Neural cell (in vitro differentiated cells): Measurements from ENCODE around the gene TSEN34. TPM values are rescaled to one million over a fixed set of nuclear protein-coding genes. Genes with fewer than 3 reads are reported as not detected.
"Not testable (repeated sequence)": the region's sequence is repeated elsewhere in the genome, so short reads cannot be mapped to it uniquely, and the experiment has no call there.

ENCODE experiments used
- H2AFZ ChIP-seq: fragments of 200-600, 300-800 bp; sonication (generic), shearing (Covaris generic); 2 replicates; pipeline ENCODE4 v1.6.0; 2014; ENCODE audit warnings: low read depth, mild to moderate bottlenecking, antibody characterized with exemption, low read length, moderate library complexity
- H3F3A ChIP-seq: fragments of 200-600 bp; shearing (Covaris generic); 2 replicates; pipeline ENCODE4 v1.6.1; 2016; ENCODE audit warnings: mild to moderate bottlenecking, moderate library complexity, mixed read lengths, antibody characterized with exemption, low read length; ENCODE audit not compliant: insufficient read depth, poor library complexity, severe bottlenecking
- H3K27ac ChIP-seq: fragments of 200-600, 300-800 bp; sonication (generic), shearing (Covaris generic); 2 replicates; pipeline ENCODE4 v1.5.1; 2014; ENCODE audit warnings: mild to moderate bottlenecking, low read length, moderate library complexity
- H3K27me3 ChIP-seq: fragments of 300-800, 200-600 bp; sonication (generic), shearing (Covaris generic); 2 replicates; pipeline ENCODE4 v1.6.0; 2014; ENCODE audit warnings: mild to moderate bottlenecking, low read depth, low read length, moderate library complexity; ENCODE audit not compliant: insufficient read depth
- H3K36me3 ChIP-seq: fragments of 300-800, 200-600 bp; sonication (generic), shearing (Covaris generic); 2 replicates; pipeline ENCODE4 v1.5.1; 2014; ENCODE audit warnings: mild to moderate bottlenecking, antibody characterized with exemption, low read length, moderate library complexity; ENCODE audit not compliant: insufficient read depth
- H3K4me2 ChIP-seq: fragments of 300-800, 200-600 bp; sonication (generic), shearing (Covaris generic); 2 replicates; pipeline ENCODE4 v1.6.0; 2014; ENCODE audit warnings: mild to moderate bottlenecking, low read length
- H3K4me3 ChIP-seq: fragments of 300-800, 200-600 bp; sonication (generic), shearing (Covaris generic); 2 replicates; pipeline ENCODE4 v1.5.1; 2014; ENCODE audit warnings: mild to moderate bottlenecking, low read length, moderate library complexity
- H3K79me2 ChIP-seq: fragments of 200-600 bp; shearing (Covaris generic); replicated peaks from 2 replicates; pipeline ENCODE4 v1.6.0; 2014; ENCODE audit warnings: mild to moderate bottlenecking, low read length, moderate library complexity; ENCODE audit not compliant: insufficient read depth
- H3K9ac ChIP-seq: fragments of 300-800, 200-600 bp; sonication (generic), shearing (Covaris generic); 2 replicates; pipeline ENCODE4 v1.6.1; 2016; ENCODE audit warnings: mild to moderate bottlenecking, low read length, mixed read lengths
- H3K9me2 ChIP-seq: fragments of 200-600 bp; shearing (Covaris generic); 2 replicates; pipeline ENCODE4 v1.6.1; 2016; ENCODE audit warnings: mild to moderate bottlenecking, low read length, mixed read lengths; ENCODE audit not compliant: insufficient read depth
- H3K9me3 ChIP-seq: fragments of 200-600, 300-800 bp; sonication (generic), shearing (Covaris generic); 2 replicates; pipeline ENCODE4 v1.6.1; 2016; ENCODE audit warnings: mild to moderate bottlenecking, mixed run types, low read length, moderate library complexity, mixed read lengths
- H4K20me1 ChIP-seq: fragments of 200-600 bp; shearing (Covaris generic); 2 replicates; pipeline ENCODE4 v1.6.1; 2016; ENCODE audit warnings: mild to moderate bottlenecking, mixed run types; ENCODE audit not compliant: insufficient read depth
- EZH2 ChIP-seq: fragments of 200-600, 300-800 bp; shearing (Covaris generic), sonication (generic); IDR thresholded peaks from 2 replicates; pipeline ENCODE4 v1.6.1; 2014; ENCODE audit warnings: antibody characterized with exemption, low read length, borderline replicate concordance, mild to moderate bottlenecking; ENCODE audit not compliant: insufficient read depth, poor library complexity, severe bottlenecking
- MXI1 ChIP-seq: fragments of 450-650 bp; conservative IDR thresholded peaks from 2 replicates; pipeline ENCODE4 v1.6.1; 2014; ENCODE audit warnings: antibody characterized with exemption, mild to moderate bottlenecking; ENCODE audit not compliant: poor library complexity, severe bottlenecking
- REST ChIP-seq: IDR thresholded peaks from 2 replicates; pipeline ENCODE4 v1.6.1; 2012; ENCODE audit warnings: borderline replicate concordance
- polyA plus RNA-seq: library from polyadenylated mRNA; depleted of rRNA; stranded (reverse); fragments of >200 nt; gene quantifications from 2 replicates; pipeline ENCODE4 v1.2.3, GENCODE V29; 2014

TSEN34 gene
- polyA plus RNA-seq, 1 donor from 2014 or later: 113 TPM

- Histone ChIP-seq H3K27me3 (no peaks in the 10 kb centered on the region), H3K27ac (no peak overlapping the region), H3K4me3 (no peak overlapping the region), H3K36me3 (no peaks in the 10 kb centered on the region), H3K9ac (no peak overlapping the region), H3K9me3 (no peaks in the 10 kb centered on the region), H3K9me2 (no peaks in the 10 kb centered on the region), H3K79me2 (no peaks in the 10 kb centered on the region), H3F3A (no peaks in the 10 kb centered on the region), H4K20me1 (no peaks in the 10 kb centered on the region), H3K4me2 (no peak overlapping the region), H2AFZ (no peak overlapping the region)
- TF ChIP-seq MXI1 (no peak), REST (no peak), EZH2 (no peak)
Measured at GRCh38 chr19:54218960-54219661, 28.0 kb downstream of the TSEN34 start.

- not testable (repeated sequence) for H3K79me2 ChIP-seq, H3K9me3 ChIP-seq, H2AFZ ChIP-seq, H3K4me3 ChIP-seq, H3K9ac ChIP-seq, H3F3A ChIP-seq, H3K36me3 ChIP-seq, H3K4me2 ChIP-seq, H3K9me2 ChIP-seq, H3K27me3 ChIP-seq, H3K27ac ChIP-seq, H4K20me1 ChIP-seq
Measured at GRCh38 chr19:54219702-54220101, 28.6 kb downstream of the TSEN34 start.

- H3K4me2 ChIP-seq, H3K4me3 ChIP-seq, H2AFZ ChIP-seq: not testable (repeated sequence)
Measured at GRCh38 chr19:54221947-54222346, 30.8 kb downstream of the TSEN34 start.

GRCh38 chr19:54222474-54223276 lies 31.6 kb downstream of the TSEN34 start, which contains the start of gene LILRB3:
TSS of gene LILRB3 (minus strand) at chr19:54223007. CDS start at chr19:54222976, 31 bp downstream.
- H3K36me3 ChIP-seq, H2AFZ ChIP-seq, H3K9me3 ChIP-seq, H3K9me2 ChIP-seq, H3F3A ChIP-seq, H4K20me1 ChIP-seq, H3K27ac ChIP-seq, H3K4me3 ChIP-seq, H3K9ac ChIP-seq, H3K79me2 ChIP-seq, H3K27me3 ChIP-seq, H3K4me2 ChIP-seq: not testable (repeated sequence)

More at GRCh38 chr19:54221947-54222346, 30.8 kb downstream of the TSEN34 start:
- not testable (repeated sequence) for H3F3A ChIP-seq, H3K79me2 ChIP-seq, H3K9me2 ChIP-seq, H3K27ac ChIP-seq, H3K9ac ChIP-seq, H4K20me1 ChIP-seq, H3K9me3 ChIP-seq, H3K36me3 ChIP-seq, H3K27me3 ChIP-seq

- not testable (repeated sequence) for H3K9ac ChIP-seq, H3K27ac ChIP-seq, H3K36me3 ChIP-seq, H3K9me3 ChIP-seq, H2AFZ ChIP-seq, H3F3A ChIP-seq, H3K27me3 ChIP-seq, H3K4me2 ChIP-seq, H3K4me3 ChIP-seq, H3K79me2 ChIP-seq, H3K9me2 ChIP-seq, H4K20me1 ChIP-seq
Measured at GRCh38 chr19:54223277-54223936, 32.3 kb downstream of the TSEN34 start.

GRCh38 chr19:54223937-54224281 lies 32.8 kb downstream of the TSEN34 start:
- not testable (repeated sequence) for H4K20me1 ChIP-seq, H3K9me3 ChIP-seq, H3K27ac ChIP-seq, H3K79me2 ChIP-seq, H3K9ac ChIP-seq, H3K4me2 ChIP-seq, H3K4me3 ChIP-seq, H3F3A ChIP-seq, H3K27me3 ChIP-seq, H2AFZ ChIP-seq, H3K9me2 ChIP-seq, H3K36me3 ChIP-seq
